ENCODE measurements around the gene MAML1.

DNA sequence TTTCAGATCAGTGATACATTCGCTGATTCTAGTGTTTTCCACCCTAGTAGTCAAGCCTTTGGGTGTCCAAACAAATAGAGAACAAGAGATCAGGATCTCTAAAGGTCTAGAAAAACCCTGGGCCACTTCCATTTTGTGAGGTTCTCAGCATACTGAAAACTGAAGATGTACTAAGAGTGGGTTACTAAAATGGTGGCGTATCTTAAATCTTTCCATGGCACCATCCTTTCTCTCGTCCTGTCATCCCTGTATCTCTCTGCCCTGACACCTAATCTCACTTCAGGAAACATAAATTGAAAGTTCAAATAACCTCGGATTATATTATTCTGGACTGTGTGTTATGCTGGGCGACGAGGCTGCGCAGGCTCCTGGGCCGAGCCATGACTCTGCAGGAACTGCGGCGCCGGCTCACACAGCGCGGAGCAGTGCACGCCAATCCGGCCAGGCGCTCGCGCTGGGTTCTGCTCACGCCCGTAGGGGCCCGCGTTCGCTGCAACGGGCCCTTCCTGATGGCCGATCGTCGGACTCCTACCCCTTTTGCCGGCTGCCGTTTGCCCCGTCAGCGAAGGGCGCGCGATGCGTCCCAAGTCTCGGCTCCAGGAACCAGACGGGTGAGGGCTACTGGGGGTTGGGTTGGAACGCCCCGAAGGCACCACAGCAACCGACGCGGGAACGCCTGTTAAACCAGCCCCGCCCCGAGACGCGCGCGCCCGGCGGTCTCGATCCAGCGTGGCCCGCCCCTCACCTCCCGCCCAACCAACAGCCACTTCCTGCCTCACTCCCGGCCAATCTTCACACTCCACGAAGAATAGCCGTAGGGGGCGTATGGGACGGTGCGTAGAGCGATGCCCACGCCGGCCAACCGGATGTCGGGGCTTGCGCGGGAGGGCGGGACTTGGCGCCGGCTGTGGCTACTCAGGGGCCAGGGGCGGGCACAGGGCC, 34.4 kb upstream of the MAML1 start:
- TF ChIP-seq, protein P1, sequence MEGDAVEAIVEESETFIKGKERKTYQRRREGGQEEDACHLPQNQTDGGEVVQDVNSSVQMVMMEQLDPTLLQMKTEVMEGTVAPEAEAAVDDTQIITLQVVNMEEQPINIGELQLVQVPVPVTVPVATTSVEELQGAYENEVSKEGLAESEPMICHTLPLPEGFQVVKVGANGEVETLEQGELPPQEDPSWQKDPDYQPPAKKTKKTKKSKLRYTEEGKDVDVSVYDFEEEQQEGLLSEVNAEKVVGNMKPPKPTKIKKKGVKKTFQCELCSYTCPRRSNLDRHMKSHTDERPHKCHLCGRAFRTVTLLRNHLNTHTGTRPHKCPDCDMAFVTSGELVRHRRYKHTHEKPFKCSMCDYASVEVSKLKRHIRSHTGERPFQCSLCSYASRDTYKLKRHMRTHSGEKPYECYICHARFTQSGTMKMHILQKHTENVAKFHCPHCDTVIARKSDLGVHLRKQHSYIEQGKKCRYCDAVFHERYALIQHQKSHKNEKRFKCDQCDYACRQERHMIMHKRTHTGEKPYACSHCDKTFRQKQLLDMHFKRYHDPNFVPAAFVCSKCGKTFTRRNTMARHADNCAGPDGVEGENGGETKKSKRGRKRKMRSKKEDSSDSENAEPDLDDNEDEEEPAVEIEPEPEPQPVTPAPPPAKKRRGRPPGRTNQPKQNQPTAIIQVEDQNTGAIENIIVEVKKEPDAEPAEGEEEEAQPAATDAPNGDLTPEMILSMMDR (IDR thresholded peaks at IDR 0.05; ENCODE audit: insufficient read depth, low read depth, low read length), result no peak
- TF ChIP-seq EZH2 (IDR thresholded peaks at IDR 0.05; ENCODE audit: insufficient read depth, low read length), result no peak

All from astrocyte (in vitro differentiated cells and primary cell).